ENCODE results near the gene SERPINB7.

Gene SERPINB7

GRCh38 chr18:63828656-63829055, 53.4 kb downstream of the SERPINB7 start:
- TF ChIP-seq, protein P1, sequence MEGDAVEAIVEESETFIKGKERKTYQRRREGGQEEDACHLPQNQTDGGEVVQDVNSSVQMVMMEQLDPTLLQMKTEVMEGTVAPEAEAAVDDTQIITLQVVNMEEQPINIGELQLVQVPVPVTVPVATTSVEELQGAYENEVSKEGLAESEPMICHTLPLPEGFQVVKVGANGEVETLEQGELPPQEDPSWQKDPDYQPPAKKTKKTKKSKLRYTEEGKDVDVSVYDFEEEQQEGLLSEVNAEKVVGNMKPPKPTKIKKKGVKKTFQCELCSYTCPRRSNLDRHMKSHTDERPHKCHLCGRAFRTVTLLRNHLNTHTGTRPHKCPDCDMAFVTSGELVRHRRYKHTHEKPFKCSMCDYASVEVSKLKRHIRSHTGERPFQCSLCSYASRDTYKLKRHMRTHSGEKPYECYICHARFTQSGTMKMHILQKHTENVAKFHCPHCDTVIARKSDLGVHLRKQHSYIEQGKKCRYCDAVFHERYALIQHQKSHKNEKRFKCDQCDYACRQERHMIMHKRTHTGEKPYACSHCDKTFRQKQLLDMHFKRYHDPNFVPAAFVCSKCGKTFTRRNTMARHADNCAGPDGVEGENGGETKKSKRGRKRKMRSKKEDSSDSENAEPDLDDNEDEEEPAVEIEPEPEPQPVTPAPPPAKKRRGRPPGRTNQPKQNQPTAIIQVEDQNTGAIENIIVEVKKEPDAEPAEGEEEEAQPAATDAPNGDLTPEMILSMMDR (IDR thresholded peaks at IDR 0.05; ENCODE audit: borderline replicate concordance, insufficient read depth, low read depth, low read length), result no peak
- no peak overlapping the region for H3K4me3 ChIP-seq (ENCODE audit: low read depth, low read length)

- TF ChIP-seq, protein P1 (IDR thresholded peaks at IDR 0.05; ENCODE audit: borderline replicate concordance, insufficient read depth, low read depth, low read length), result no peak
- H3K4me3 ChIP-seq (ENCODE audit: low read depth, low read length), result no peak overlapping the region
Measured at GRCh38 chr18:63829886-63830285, 54.7 kb downstream of the SERPINB7 start.

DNA sequence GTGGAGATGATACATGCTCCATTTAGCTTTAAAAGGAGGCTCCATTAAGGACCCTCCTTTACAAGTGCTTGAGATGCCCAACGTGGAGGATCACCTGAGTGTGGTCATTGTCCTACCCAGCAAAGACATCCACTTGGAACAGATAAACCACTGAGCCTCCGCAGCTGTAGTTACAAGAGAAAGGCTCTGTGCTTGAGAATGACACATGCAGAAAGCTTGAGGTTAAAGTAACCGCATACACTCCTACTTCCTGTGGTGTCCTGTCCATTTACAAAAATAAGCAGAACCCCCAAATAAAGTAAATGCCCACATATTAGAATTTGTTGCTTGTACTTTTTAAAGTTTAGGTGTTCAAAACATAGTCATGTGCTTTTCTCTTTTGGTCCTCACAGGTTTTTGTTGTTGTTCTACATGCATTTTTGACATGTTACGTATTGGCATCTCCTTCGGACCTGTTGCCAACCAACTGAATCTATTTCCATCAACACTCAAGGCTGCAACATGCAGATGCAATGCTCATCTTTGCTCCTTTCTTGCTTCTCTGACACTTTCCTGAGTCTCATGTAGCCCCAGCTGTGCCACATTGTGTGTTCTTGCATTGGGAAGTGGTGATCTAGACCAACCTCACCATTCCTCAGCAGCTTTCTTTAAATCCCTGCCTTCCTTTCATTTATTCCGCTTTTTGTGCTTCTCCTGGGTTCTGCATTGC, 56.0 kb downstream of the SERPINB7 start:
- no peak overlapping the region for H3K4me3 ChIP-seq (ENCODE audit: low read depth, low read length)
- TF ChIP-seq, protein P1 (IDR thresholded peaks at IDR 0.05; ENCODE audit: borderline replicate concordance, insufficient read depth, low read depth, low read length), result no peak

DNA sequence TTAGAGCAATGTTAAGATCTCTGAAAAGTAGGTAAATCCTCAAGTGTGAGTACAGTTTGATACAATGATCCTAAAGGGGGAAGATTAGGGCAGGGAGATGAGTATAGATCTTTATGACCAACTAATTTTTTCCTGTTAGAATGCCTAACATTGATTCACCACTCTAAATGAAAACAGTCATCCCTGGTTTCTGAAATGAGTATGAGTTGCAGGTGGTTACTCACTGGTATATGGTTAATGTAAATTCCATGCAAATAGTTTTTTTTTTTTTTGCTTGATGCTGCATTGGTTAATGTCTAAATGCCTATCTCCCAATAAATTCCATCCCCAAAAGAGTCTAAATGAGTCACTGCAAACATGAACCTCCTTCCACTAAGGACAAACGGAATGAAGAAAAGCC, 57.3 kb downstream of the SERPINB7 start:
- H3K4me3 ChIP-seq (ENCODE audit: low read depth, low read length), result no peak overlapping the region
- TF ChIP-seq, protein P1 (IDR thresholded peaks at IDR 0.05; ENCODE audit: borderline replicate concordance, insufficient read depth, low read depth, low read length), result no peak

GRCh38 chr18:63834471-63835113, 59.4 kb downstream of the SERPINB7 start:
- TF ChIP-seq, protein P1 (IDR thresholded peaks at IDR 0.05; ENCODE audit: borderline replicate concordance, insufficient read depth, low read depth, low read length), result no peak
- no peak overlapping the region for H3K4me3 ChIP-seq (ENCODE audit: low read depth, low read length)

DNA sequence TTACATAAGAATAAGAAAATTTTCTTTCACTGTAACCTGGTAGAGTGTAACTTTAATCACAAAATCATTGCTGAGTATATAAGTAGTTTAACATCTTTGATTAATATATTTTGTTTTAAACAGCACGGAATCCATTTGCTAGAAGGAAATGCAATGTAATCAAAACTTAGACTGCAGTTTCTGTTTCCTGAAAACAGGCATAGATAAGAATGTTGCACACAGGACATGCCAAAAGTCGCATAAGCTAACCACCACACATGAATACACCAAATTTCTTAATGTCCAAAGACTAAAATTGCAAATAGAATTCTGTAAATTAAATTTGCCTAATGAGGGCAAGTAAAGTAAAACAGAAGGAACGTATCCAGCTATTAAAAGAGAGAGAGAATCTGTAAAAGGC, 61.2 kb downstream of the SERPINB7 start:
- TF ChIP-seq, protein P1 (IDR thresholded peaks at IDR 0.05; ENCODE audit: borderline replicate concordance, insufficient read depth, low read depth, low read length), result no peak
- H3K4me3 ChIP-seq (ENCODE audit: low read depth, low read length), result no peak overlapping the region

DNA sequence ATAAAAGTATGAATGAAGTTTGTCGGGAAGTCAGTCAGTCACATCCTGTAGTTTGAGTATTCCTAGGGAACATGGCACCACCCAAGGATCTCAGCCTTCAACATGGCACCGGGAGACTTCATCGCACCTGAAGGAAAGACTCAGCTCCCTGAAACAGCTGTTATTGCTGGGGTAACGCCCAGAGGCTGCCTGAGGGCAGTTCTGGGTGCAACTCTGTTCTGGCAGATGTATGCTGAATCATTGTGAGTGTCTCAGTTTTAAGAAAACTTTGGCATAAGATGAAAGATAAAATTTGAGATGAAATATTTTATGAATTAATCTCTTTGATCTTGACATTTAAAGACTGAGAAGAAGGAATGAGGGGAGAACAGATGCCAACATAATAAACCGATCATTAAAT, 62.4 kb downstream of the SERPINB7 start:
- TF ChIP-seq, protein P1 (IDR thresholded peaks at IDR 0.05; ENCODE audit: borderline replicate concordance, insufficient read depth, low read depth, low read length), result no peak
- H3K4me3 ChIP-seq (ENCODE audit: low read depth, low read length), result no peak overlapping the region

Data from GM12875 (cell line).